Caco-2 (cell line): ENCODE data around the gene GGNBP2. TPM values are rescaled to one million over a fixed set of nuclear protein-coding genes. Genes with fewer than 3 reads are reported as not detected.

ENCODE experiments used
- BruUV-seq: library from RNA; stranded (reverse); fragments of 400-500 nt; replicated peaks from 2 replicates; lab custom pipeline; 2021; lab: Mats Ljungman, UMichigan
- CTCF ChIA-PET: fragments of 300-600 bp; sonication (Branson Sonifier 250); formaldehyde crosslinking; loops from one replicate; lab custom pipeline; 2022; ENCODE audit warnings: antibody characterized with exemption; lab: Charles Lee
- POLR2A ChIA-PET: fragments of 300-600 bp; sonication (Branson Sonifier 250); formaldehyde crosslinking; loops from one replicate; lab custom pipeline; 2022; ENCODE audit warnings: antibody characterized with exemption; lab: Charles Lee
- DNase-seq, 2 experiments: peaks; one replicate each; pipeline versions ENCODE4 v3.0.0 to v3.0.0-alpha.2; 2020 to 2022
- H3K27me3 ChIP-seq: replicated peaks from 2 replicates; pipeline ENCODE4 v1.6.0; 2011; ENCODE audit warnings: low read length; ENCODE audit not compliant: control insufficient read depth, insufficient read depth
- H3K36me3 ChIP-seq: 2 replicates; pipeline ENCODE4 v1.5.1; 2011; ENCODE audit warnings: low read length; ENCODE audit not compliant: control insufficient read depth, insufficient read depth
- H3K4me1 ChIP-seq: fragments of 250-450 bp; sonication (Bioruptor Pico); 2 replicates; pipeline ENCODE4 v1.5.1; 2020; ENCODE audit warnings: mild to moderate bottlenecking
- H3K4me3 ChIP-seq: 2 replicates; pipeline ENCODE4 v1.5.1; 2011; ENCODE audit warnings: low read depth, mild to moderate bottlenecking, control low read depth, low read length
- H3K9me3 ChIP-seq: fragments of 250-450 bp; sonication (Bioruptor Pico); 2 replicates; pipeline ENCODE4 v1.5.1; 2020; ENCODE audit warnings: mild to moderate bottlenecking, moderate library complexity
- H3K27ac Mint-ChIP-seq: one replicate; pipeline ENCODE4 v1.8.0; 2022; ENCODE audit warnings: mixed read lengths; ENCODE audit not compliant: unreplicated experiment
- H3K27me3 Mint-ChIP-seq: one replicate; pipeline ENCODE4 v1.8.0; 2022; ENCODE audit warnings: mixed read lengths; ENCODE audit not compliant: insufficient read depth, unreplicated experiment
- H3K36me3 Mint-ChIP-seq: one replicate; pipeline ENCODE4 v1.8.0; 2022; ENCODE audit warnings: mild to moderate bottlenecking, mixed read lengths; ENCODE audit not compliant: insufficient read depth, unreplicated experiment
- H3K4me1 Mint-ChIP-seq: one replicate; pipeline ENCODE4 v1.8.0; 2022; ENCODE audit warnings: low read depth, mixed read lengths; ENCODE audit not compliant: unreplicated experiment
- H3K4me3 Mint-ChIP-seq: one replicate; pipeline ENCODE4 v1.8.0; 2022; ENCODE audit warnings: mild to moderate bottlenecking, moderate library complexity, mixed read lengths; ENCODE audit not compliant: unreplicated experiment
- H3K9me3 Mint-ChIP-seq: one replicate; pipeline ENCODE4 v1.8.0; 2022; ENCODE audit warnings: mixed read lengths; ENCODE audit not compliant: unreplicated experiment
- intact Hi-C: fragments of 100-400 bp; cut with micrococcal nuclease; formaldehyde crosslinking; loops from one replicate; pipeline ENCODE4 v1.10.0; 2022; ENCODE audit not compliant: unreplicated experiment
- total RNA-seq: library from RNA; stranded (reverse); gene quantifications from 2 replicates; pipeline ENCODE4 v1.2.3, GENCODE V29; 2022
- TF ChIP-seq, protein P1 (sequence below), 2 experiments: fragments of 200-600 bp in 1 of 2; IDR thresholded peaks; 1 replicate in 1 of 2; 2 replicates in 1 of 2; pipeline versions ENCODE4 v1.5.1 to v1.8.0; 2011 to 2022; ENCODE audit warnings: antibody characterized with exemption in 1 of 2, control low read depth in 1 of 2, inconsistent platforms in 1 of 2, low read depth in 1 of 2, low read length in 1 of 2, mild to moderate bottlenecking in 1 of 2, moderate library complexity in 1 of 2; ENCODE audit not compliant: insufficient read depth in 1 of 2, severe bottlenecking in 1 of 2, unreplicated experiment in 1 of 2

GGNBP2 gene
- total RNA-seq, 1 experiment from 2014 or later = 91.3 TPM

DNA sequence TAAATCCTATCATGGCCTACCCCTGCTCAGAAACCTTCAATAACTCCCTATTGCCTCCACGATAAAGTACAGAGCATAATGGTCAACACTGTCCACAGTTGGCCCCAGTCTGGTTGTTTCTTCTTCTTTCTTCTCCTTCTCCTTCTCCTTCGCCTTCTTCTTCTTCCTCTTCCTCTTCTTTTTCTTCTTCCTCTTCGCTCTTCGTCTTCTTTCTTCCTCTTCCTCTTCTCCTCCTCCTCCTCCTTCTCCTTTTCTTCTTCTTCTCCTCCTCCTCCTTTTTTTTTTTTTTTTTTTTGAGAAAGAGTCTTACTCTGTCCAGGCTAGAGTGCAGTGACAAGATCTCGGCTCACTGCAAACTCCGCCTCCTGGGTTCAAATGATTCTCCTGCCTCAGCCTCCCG, 80.5 kb downstream of the GGNBP2 start:
- Histone ChIP-seq H3K9me3 (no peaks in the 10 kb centered on the region), H3K27me3 (no peaks in the 10 kb centered on the region; the same call in 1 of the 2 replicates), H3K36me3 (no peaks in the 10 kb centered on the region), H3K4me3 (no peak overlapping the region), H3K4me1 (no peaks in the 10 kb centered on the region)
- ChIA-PET POLR2A (no interaction called here), CTCF (interaction anchor here (0.9 to 2.0 kb wide), 2 partner anchors 22 kb away, joined by 6 to 7 read pairs; no protein-coding TSS in a partner anchor)
- H3K4me1 Mint-ChIP-seq = no peaks in the 10 kb centered on the region
- no TSS peak for BruUV-seq
- H3K27ac Mint-ChIP-seq = no peak overlapping the region
- intact Hi-C loops = loop anchor here (5.0 kb wide), 1 partner anchor 312 kb away; the partner anchor contains the start of gene LHX1
- no peaks in the 10 kb centered on the region for H3K36me3 Mint-ChIP-seq
- TF ChIP-seq, protein P1, sequence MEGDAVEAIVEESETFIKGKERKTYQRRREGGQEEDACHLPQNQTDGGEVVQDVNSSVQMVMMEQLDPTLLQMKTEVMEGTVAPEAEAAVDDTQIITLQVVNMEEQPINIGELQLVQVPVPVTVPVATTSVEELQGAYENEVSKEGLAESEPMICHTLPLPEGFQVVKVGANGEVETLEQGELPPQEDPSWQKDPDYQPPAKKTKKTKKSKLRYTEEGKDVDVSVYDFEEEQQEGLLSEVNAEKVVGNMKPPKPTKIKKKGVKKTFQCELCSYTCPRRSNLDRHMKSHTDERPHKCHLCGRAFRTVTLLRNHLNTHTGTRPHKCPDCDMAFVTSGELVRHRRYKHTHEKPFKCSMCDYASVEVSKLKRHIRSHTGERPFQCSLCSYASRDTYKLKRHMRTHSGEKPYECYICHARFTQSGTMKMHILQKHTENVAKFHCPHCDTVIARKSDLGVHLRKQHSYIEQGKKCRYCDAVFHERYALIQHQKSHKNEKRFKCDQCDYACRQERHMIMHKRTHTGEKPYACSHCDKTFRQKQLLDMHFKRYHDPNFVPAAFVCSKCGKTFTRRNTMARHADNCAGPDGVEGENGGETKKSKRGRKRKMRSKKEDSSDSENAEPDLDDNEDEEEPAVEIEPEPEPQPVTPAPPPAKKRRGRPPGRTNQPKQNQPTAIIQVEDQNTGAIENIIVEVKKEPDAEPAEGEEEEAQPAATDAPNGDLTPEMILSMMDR (IDR thresholded peaks at IDR 0.05; ENCODE audit: insufficient read depth in 1 of 2, low read depth in 1 of 2, low read length in 1 of 2, severe bottlenecking in 1 of 2, unreplicated experiment in 1 of 2) = no peak
- H3K27me3 Mint-ChIP-seq = peaks cover 13% of the 10 kb centered on the region
- DNase-seq = no peak
- no peaks in the 10 kb centered on the region for H3K9me3 Mint-ChIP-seq
- H3K4me3 Mint-ChIP-seq = no peak overlapping the region

DNA sequence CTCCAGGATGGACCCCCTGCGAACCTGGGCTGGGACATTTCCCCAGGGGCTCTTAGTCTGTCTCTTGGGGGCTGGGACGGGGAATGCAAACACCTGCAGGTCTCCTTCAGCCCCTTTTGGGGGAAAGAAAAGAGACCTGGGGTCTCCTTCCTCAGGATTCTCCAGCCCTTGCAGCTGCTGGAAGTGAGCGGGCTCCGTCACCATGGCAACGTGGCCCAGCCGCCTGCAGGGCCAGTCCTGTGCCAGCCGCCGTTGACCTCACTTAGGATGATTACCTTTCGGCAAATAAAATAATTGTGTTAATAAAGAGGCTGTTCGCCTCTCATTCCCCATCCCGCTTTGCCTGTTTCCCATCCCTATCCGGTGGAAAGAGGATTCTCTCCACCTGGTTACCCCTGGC, 82.4 kb downstream of the GGNBP2 start:
- Histone ChIP-seq H3K9me3 (no peaks in the 10 kb centered on the region), H3K4me3 (no peak overlapping the region), H3K36me3 (no peaks in the 10 kb centered on the region), H3K27me3 (no peaks in the 10 kb centered on the region), H3K4me1 (no peaks in the 10 kb centered on the region)
- no peak overlapping the region for H3K27ac Mint-ChIP-seq
- no peak for DNase-seq
- no TSS peak for BruUV-seq
- intact Hi-C loops = loop anchor here (5.0 kb wide), 1 partner anchor 310 kb away; the partner anchor contains the start of gene LHX1
- ChIA-PET POLR2A (no interaction called here), CTCF (no interaction called here)
- H3K9me3 Mint-ChIP-seq = no peaks in the 10 kb centered on the region
- peaks cover 6% of the 10 kb centered on the region for H3K27me3 Mint-ChIP-seq
- H3K4me1 Mint-ChIP-seq = no peaks in the 10 kb centered on the region
- no peaks in the 10 kb centered on the region for H3K36me3 Mint-ChIP-seq
- TF ChIP-seq, protein P1 (IDR thresholded peaks at IDR 0.05; ENCODE audit: insufficient read depth in 1 of 2, low read depth in 1 of 2, low read length in 1 of 2, severe bottlenecking in 1 of 2, unreplicated experiment in 1 of 2) = no peak
- no peak overlapping the region for H3K4me3 Mint-ChIP-seq

DNA sequence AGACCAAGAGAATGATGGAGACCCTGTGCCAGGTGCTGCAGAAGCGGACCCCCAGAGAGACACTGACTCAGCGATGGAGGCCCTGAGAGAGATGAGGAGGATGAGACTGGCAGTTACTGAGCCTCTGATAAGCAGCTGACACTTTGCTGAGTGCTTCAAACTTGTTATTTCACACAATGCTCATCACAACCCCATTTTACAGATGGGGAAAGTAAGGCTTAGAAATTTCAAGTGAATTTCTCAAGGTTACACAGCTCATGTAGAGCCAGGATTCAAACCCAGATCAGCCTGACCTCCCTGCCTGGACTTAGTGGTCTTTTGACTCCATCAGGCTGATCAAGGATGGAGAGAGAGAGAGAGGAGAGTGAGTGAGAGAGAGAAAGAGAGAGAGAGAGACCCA, 83.9 kb downstream of the GGNBP2 start:
- Mint-ChIP-seq H3K4me1 (no peaks in the 10 kb centered on the region), H3K9me3 (no peaks in the 10 kb centered on the region), H3K36me3 (peaks cover 6% of the 10 kb centered on the region), H3K27ac (no peak overlapping the region), H3K4me3 (no peak overlapping the region), H3K27me3 (peaks cover 11% of the 10 kb centered on the region)
- no peak for DNase-seq
- BruUV-seq = no TSS peak
- TF ChIP-seq, protein P1 (IDR thresholded peaks at IDR 0.05; ENCODE audit: insufficient read depth in 1 of 2, low read depth in 1 of 2, low read length in 1 of 2, severe bottlenecking in 1 of 2, unreplicated experiment in 1 of 2) = no peak
- Histone ChIP-seq H3K4me1 (no peaks in the 10 kb centered on the region), H3K27me3 (no peaks in the 10 kb centered on the region), H3K4me3 (no peak overlapping the region), H3K36me3 (no peaks in the 10 kb centered on the region), H3K9me3 (no peaks in the 10 kb centered on the region)
- ChIA-PET CTCF (interaction anchor here (0.6 to 1.1 kb wide), 6 partner anchors 8 to 611 kb away, joined by 3 to 4 read pairs (median 3); no protein-coding TSS in a partner anchor), POLR2A (no interaction called here)
- intact Hi-C loops = loop anchor here (2.0 to 5.0 kb wide), 3 partner anchors 44 to 418 kb away; partner anchors contain the start of gene LHX1
